Measurements from ENCODE around the gene ARMC8. TPM values are rescaled to one million over a fixed set of nuclear protein-coding genes. Genes with fewer than 3 reads are reported as not detected.

Gene ARMC8
- total and polyA plus RNA-seq, 2 donors (not counting 1 experiment from before 2014, with no cell fraction given), result 35.3 to 81.1 TPM

DNA sequence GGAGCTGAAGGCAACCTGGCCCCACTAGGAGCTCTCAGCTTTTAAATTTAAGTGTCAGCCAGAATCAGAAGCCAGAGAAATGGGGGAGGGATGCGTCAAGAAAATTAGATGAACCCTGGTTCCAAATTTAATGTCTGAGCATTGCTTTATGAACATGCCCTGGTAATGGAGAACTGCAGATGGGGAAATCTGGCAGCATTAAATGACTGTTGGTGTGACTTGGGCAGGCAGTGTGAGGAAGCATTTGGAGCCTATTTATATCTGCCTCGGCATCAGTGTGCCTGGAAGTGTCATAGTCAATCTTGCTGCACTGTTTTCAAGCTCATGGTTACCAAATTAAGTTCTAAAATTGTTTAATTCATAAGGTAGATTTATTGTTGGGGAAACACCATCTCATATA is 113.5 kb downstream of the ARMC8 start:
- Mint-ChIP-seq H3K9me3 (ENCODE audit: insufficient read depth) (no peaks in the 10 kb centered on the region), H3K4me3 (no peak overlapping the region), H3K27me3 (no peaks in the 10 kb centered on the region), H3K27ac (no peak overlapping the region), H3K4me1 (peaks cover 2% of the 10 kb centered on the region)
- H3K79me2 ChIP-seq (ENCODE audit: control insufficient read depth, insufficient read depth, low read length), result no peaks in the 10 kb centered on the region
- ATAC-seq (ENCODE audit: low read depth) (no peak), DNase-seq (no peak)
- POLR2A ChIA-PET, result no interaction called here
- H3K27me3 ChIP-seq (replicated peaks in 1 of 4; ENCODE audit: control extremely low read depth in 1 of 4, control insufficient read depth in 3 of 4, insufficient read depth in 4 of 4, low read length in 3 of 4), result no peaks in the 10 kb centered on the region
- no peak overlapping the region for H3K4me2 ChIP-seq (replicated peaks; ENCODE audit: low read depth, low read length, poor library complexity, severe bottlenecking)
- 100% methylated on average over 1 of the region's 2 CpGs for WGBS (ENCODE audit: insufficient coverage)
- intact Hi-C loops (cut with micrococcal nuclease), result no loop called here
- H3K9ac ChIP-seq (ENCODE audit: low read length), result no peak overlapping the region
- H3K9me3 ChIP-seq (ENCODE audit: control extremely low read depth in 1 of 3, control insufficient read depth in 2 of 3, insufficient read depth in 1 of 3, low read length in 2 of 3), result no peaks in the 10 kb centered on the region
- peaks cover 4 to 12% of the 10 kb centered on the region in 2 experiments for H3K36me3 ChIP-seq (replicated peaks in 1 of 2; ENCODE audit: control extremely low read depth in 1 of 2, control insufficient read depth in 1 of 2, extremely low read depth in 1 of 2, insufficient read depth in 2 of 2, low read length in 1 of 2)
- H3K4me1 ChIP-seq (ENCODE audit: control insufficient read depth in 2 of 2, insufficient read depth in 2 of 2, low read length in 2 of 2), result no peaks in the 10 kb centered on the region
- H3K4me3 ChIP-seq (ENCODE audit: control extremely low read depth in 1 of 5, extremely low read depth in 1 of 5, insufficient read depth in 1 of 5, low read depth in 2 of 5, low read length in 4 of 5), result no peak overlapping the region
- CTCF ChIA-PET, result no interaction called here
- H4K20me1 ChIP-seq (ENCODE audit: control insufficient read depth, insufficient read depth, low read length, poor library complexity, severe bottlenecking), result no peaks in the 10 kb centered on the region
- no peak overlapping the region for H2AFZ ChIP-seq (ENCODE audit: insufficient read depth, low read depth, low read length, poor library complexity, severe bottlenecking)
- no peak overlapping the region for H3K27ac ChIP-seq (ENCODE audit: low read length in 2 of 2)
- TF ChIP-seq, protein P1, sequence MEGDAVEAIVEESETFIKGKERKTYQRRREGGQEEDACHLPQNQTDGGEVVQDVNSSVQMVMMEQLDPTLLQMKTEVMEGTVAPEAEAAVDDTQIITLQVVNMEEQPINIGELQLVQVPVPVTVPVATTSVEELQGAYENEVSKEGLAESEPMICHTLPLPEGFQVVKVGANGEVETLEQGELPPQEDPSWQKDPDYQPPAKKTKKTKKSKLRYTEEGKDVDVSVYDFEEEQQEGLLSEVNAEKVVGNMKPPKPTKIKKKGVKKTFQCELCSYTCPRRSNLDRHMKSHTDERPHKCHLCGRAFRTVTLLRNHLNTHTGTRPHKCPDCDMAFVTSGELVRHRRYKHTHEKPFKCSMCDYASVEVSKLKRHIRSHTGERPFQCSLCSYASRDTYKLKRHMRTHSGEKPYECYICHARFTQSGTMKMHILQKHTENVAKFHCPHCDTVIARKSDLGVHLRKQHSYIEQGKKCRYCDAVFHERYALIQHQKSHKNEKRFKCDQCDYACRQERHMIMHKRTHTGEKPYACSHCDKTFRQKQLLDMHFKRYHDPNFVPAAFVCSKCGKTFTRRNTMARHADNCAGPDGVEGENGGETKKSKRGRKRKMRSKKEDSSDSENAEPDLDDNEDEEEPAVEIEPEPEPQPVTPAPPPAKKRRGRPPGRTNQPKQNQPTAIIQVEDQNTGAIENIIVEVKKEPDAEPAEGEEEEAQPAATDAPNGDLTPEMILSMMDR (IDR thresholded peaks at IDR 0.05), result no peak
- TF ChIP-seq EZH2 (IDR thresholded peaks at IDR 0.05; ENCODE audit: borderline replicate concordance, insufficient read depth, low read depth, low read length, poor library complexity, severe bottlenecking), result no peak

DNA sequence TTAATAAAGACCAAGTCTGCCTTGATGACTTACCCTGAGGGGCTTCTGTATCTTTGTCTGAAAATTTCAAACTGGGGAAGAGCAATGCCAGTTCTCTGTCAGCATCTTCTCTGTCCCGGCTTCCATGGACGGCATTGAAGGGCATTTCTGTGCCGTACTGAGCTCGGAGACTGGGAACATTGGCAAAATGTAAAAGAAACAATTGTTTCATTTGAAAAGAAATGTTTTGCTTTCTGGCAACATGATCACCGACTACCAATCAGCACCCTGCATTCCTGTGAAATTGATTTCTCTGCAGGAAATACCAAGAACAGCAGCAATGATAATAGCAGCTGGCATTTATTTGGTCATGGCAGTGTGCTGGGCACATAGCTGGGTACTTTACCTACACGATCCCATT is 116.4 kb downstream of the ARMC8 start:
- peaks cover 0 to 19% (median 11%) of the 10 kb centered on the region in 3 donors for H3K9me3 ChIP-seq (ENCODE audit: control extremely low read depth in 1 of 3, control insufficient read depth in 2 of 3, insufficient read depth in 1 of 3, low read length in 2 of 3)
- no peak overlapping the region for H3K27ac Mint-ChIP-seq
- no peaks in the 10 kb centered on the region for H3K4me1 ChIP-seq (ENCODE audit: control insufficient read depth in 2 of 2, insufficient read depth in 2 of 2, low read length in 2 of 2)
- peaks cover 3% of the 10 kb centered on the region for H3K9me3 Mint-ChIP-seq (ENCODE audit: insufficient read depth)
- no peak overlapping the region for H3K4me3 Mint-ChIP-seq
- H3K36me3 ChIP-seq (replicated peaks in 1 of 2; ENCODE audit: control extremely low read depth in 1 of 2, control insufficient read depth in 1 of 2, extremely low read depth in 1 of 2, insufficient read depth in 2 of 2, low read length in 1 of 2), result no peaks in the 10 kb centered on the region
- ChIA-PET CTCF (interaction anchor here (0.6 kb wide), 1 partner anchor 250 kb away, joined by 3 read pairs; no protein-coding TSS in a partner anchor), POLR2A (no interaction called here)
- TF ChIP-seq, protein P1 (IDR thresholded peaks at IDR 0.05), result no peak
- TF ChIP-seq EZH2 (IDR thresholded peaks at IDR 0.05; ENCODE audit: borderline replicate concordance, insufficient read depth, low read depth, low read length, poor library complexity, severe bottlenecking), result no peak
- H3K4me2 ChIP-seq (replicated peaks; ENCODE audit: low read depth, low read length, poor library complexity, severe bottlenecking), result no peak overlapping the region
- no peaks in the 10 kb centered on the region for H4K20me1 ChIP-seq (ENCODE audit: control insufficient read depth, insufficient read depth, low read length, poor library complexity, severe bottlenecking)
- no peak overlapping the region for H2AFZ ChIP-seq (ENCODE audit: insufficient read depth, low read depth, low read length, poor library complexity, severe bottlenecking)
- 95% methylated on average over 5 of the region's 6 CpGs for WGBS (ENCODE audit: insufficient coverage)
- H3K9ac ChIP-seq (ENCODE audit: low read length), result no peak overlapping the region
- H3K27ac ChIP-seq (ENCODE audit: low read length in 2 of 2), result no peak overlapping the region
- H3K27me3 ChIP-seq (replicated peaks in 1 of 4; ENCODE audit: control extremely low read depth in 1 of 4, control insufficient read depth in 3 of 4, insufficient read depth in 4 of 4, low read length in 3 of 4), result peaks cover 0 to 15% (median 0%) of the 10 kb centered on the region in 4 experiments
- DNase-seq (no peak), ATAC-seq (ENCODE audit: low read depth) (no peak)
- intact Hi-C loops (cut with micrococcal nuclease), result no loop called here
- peaks cover 9% of the 10 kb centered on the region for H3K27me3 Mint-ChIP-seq
- H3K4me3 ChIP-seq (ENCODE audit: control extremely low read depth in 1 of 5, extremely low read depth in 1 of 5, insufficient read depth in 1 of 5, low read depth in 2 of 5, low read length in 4 of 5), result no peak overlapping the region
- H3K79me2 ChIP-seq (ENCODE audit: control insufficient read depth, insufficient read depth, low read length), result no peaks in the 10 kb centered on the region
- no peaks in the 10 kb centered on the region for H3K4me1 Mint-ChIP-seq

Measured in B cell (primary cell).